NCI-H2107 treated with DMSO at 0.1 percent for 48 hours (cell line): Measurements from ENCODE around the gene TRAF3.

Experiments
- DNase-seq: peaks from one replicate; lab custom pipeline; 2025; ENCODE audit not compliant: unreplicated experiment; lab: John Stamatoyannopoulos, UW

TRAF3 gene

DNA sequence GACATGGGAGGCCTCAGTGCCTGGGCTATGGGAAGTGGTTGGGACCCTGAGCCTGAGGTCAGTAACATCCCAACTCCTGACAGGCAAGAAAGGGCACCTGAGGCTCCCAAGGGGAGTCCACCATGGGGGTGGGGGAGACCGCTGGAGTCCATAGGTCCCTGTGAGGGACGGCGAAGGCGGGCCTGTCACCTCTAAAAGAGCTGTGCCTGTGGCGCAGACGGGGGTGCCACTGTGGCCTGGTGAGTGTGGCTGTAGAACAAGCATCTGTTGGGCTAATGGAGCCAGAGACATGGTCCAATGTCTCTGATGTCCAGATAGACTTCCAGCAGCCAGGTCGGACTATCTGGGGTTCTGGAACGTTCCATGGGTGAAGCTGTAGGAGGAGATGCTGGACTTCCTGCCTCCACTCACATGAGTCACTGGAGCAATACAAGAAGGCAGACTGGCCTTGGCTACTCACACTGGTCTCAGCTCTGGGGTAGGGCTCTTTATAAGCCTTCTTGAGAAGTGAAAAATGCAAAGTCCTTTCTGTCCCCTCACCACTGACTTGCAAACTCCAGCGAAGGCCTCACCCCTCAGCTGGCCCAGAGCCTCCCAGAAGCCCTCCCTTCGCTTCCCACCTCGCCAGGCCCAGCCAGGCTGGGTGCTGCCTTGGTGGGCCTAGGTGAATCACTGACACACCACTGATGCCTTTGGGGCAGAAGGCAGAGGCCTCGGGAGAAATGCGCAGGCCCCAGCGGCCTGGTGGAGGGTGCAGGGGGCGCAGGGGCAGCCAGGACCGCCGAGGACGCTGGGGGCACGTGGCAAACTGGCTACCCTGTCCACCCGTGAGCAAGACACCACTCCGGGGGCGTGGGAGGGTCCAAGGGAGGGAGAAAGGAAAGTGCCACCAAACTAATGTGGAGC, 1.1 kb upstream of the TRAF3 start:
- DNase-seq: no peak

GRCh38 chr14:102777711-102778337, 575 bp downstream of the TRAF3 start:
- no peak for DNase-seq

DNA sequence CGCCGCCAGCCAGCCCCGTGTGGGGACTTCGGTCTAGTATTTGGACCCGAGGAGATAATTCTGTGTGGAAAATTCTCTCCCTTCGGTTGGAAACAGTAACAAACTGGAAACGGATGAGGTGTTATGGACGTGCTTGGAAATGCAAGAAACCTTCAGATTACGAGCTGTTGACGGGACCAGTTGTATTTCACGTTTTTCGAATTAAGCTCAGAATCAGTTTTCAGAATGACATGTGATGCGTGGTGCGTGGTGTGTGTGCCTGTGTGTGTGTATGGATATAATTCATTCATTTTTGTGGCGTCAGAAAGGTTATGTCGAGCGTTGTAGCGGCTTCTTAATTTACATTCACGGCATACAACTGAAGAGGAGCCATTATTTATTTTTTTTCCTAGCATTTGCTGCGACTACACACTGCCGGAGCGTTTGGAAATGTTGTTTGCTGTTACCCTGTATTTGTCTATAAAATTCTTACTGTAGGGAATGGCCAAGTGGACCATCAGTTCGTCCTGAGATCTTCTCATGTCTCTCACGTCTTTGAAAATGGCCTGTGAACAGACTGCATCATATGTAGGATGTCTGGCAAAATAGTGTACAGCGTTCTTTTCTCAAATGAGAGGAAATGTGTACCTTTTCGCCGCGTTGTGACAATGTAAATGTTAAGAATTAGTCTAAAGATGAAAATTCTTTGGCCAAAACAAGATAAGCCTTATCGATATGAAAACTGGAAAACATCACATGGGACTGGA, 1.3 kb downstream of the TRAF3 start:
- DNase-seq: peak; percentile 29

DNA sequence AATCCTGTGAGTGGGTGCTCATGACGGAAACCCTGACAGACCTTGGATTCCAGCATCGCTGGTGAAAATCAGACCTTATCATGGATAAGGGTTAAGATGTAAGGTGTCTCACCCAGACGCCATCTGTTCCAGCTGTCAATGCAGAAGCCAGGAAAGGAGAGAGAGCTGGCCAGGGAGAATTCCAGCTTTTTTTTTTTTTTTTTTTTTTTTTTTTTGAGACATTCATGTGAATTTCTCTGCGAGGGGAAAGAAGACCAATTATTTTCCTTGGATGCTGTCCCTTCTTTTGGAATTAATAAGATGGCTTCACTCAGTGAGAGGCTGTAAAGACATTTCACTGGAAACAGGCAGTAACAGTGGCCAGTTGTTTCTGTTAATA, 1.8 kb downstream of the TRAF3 start:
- no peak for DNase-seq

- DNase-seq: no peak
These were observed 2.5 kb downstream of the TRAF3 start for GRCh38 chr14:102779574-102780315.

- no peak for DNase-seq
These were observed 3.8 kb downstream of the TRAF3 start for GRCh38 chr14:102781063-102781462.

- no peak for DNase-seq
These were observed 5.7 kb downstream of the TRAF3 start for GRCh38 chr14:102782974-102783373.

- no peak for DNase-seq
These were observed 7.8 kb downstream of the TRAF3 start for GRCh38 chr14:102784892-102785594.

DNA sequence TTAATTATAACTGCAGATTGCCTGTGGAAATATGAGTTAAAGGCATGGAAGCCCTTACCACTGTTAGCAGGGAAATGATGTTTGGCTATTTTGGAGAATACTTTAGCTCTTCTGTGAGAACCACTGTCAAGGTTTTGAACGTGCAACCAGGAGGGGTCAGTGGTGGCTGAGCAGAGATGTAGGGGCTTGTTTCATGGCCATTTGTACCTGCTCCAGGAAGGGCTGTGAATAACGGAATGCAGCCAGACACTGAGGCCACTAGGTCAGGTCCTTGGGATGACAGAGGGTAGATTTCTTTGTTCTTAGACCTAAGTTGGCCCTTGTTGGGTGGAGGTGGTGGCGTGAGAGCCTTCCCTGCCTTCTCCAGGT, 8.3 kb downstream of the TRAF3 start:
- DNase-seq: no peak

GRCh38 chr14:102786768-102787167, 9.5 kb downstream of the TRAF3 start:
- no peak for DNase-seq

DNA sequence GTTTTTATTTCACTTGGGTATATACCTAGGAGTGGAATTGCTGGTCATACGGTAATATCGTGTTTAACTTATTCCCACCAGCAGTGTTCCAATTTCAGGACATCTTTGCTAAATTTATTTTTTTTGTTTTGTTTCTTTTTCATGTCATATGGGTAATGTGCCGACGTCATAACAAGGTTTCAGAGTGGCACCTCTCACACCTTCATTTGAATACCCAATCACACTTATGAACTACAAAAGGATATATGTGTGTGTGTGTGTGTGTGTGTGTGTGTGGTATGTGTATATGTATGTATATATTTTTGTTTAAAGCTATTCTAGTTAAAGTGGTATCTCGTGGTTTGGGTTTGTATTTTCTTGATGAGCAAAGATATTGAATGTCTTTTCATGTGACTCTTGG, 12.1 kb downstream of the TRAF3 start:
- DNase-seq: no peak

DNA sequence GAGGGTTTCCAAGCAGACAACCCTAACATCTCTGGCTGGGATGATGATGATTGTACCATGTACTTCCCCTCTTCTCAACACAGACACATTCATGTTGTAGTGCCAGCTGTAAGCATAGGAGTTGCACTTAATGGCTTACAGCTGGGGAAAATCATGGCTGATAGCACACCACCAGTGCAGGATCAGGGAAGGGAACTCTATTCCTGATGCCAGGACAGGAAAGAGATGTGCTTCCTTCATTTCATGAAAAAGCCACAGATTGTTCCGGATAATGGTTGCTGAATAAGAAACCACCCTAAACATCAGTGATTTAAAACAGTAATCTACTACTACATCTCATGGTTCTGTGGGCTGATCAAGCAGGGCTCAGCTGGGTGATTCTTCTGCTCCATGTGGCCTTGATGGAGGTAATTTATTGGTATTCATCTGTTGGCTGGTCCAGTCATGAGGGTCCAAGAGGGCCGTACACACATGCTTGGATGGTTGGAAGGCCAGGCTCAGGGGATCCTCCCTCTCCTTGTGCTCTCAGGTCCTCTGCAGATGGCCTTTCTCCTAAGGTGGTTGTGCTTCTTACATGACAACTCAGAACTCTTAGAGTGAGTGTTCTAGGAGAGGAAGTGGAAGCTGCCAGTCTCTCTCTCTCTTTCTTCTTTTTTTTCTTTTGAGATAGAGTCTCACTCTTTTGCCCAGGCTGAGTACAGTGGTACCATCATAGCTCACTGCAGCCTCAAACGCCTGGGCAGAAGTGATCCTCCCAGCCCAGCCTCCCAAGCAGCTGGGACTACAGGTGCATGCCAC, 16.5 kb downstream of the TRAF3 start:
- no peak for DNase-seq

DNA sequence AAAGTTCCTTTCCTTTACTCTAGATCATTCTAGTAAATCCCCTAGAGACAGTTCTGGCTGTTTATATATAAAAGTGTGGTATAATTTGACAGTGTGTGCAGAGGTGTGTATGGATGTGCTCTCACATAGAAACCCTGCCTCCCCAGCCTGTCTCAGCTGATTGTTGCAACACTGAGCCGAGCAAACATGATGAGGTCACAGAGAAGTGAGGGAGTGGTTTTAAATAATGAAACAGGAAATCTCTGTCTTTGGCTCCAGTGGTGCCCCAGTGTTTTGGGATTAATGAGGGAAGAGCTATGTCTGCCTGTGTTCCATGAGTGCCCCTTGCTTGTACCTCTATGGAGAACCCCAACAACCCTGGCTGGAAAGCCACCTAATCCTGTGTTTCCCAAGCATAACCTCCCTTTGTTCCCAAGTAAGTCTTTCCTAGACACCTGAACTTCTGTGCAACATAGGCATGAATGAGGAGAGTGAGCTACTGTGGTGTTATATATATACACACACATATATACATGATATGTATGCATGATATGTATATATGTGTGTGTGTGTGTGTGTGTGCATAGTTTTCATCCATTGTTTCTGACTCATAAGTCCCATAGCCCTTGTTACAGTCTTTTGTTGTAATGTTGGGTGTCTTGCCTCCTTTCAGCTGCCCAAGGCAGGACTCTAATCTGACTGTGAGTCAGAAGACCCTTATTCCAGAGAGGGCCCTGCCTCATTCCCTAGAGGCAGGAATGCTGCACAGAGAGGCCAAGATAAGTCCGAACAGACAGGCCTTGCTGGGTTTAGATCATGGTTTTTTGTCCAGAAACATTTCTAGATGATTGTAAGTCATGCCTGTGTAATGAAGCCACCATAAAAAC, 18.0 kb downstream of the TRAF3 start:
- DNase-seq: peak; percentile 61

DNA sequence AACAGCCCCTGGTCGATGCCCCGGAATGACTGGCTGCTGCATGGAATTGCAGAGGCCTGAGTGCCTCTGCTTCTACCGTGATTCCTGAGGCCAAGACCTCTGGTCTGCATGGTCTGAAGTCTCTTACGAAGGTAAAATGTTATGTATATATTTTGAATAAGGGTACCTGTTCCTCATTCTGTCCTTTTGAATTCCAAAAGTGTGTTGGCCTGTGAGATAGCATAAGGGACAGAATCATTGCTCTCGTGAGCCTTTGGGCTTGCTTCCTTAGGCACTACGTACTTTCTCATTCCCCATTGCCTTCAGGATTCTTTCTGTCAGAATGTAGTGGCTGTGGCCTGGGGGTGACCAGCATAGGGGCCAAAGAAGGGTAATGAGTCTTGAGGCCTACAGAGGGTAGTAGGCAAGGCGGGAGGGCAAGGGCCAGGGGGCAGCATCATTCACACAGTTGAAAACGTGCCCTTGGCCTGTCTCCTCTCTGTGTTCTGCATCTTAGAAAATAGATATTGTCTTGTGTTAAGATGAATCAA, 19.5 kb downstream of the TRAF3 start:
- no peak for DNase-seq

DNA sequence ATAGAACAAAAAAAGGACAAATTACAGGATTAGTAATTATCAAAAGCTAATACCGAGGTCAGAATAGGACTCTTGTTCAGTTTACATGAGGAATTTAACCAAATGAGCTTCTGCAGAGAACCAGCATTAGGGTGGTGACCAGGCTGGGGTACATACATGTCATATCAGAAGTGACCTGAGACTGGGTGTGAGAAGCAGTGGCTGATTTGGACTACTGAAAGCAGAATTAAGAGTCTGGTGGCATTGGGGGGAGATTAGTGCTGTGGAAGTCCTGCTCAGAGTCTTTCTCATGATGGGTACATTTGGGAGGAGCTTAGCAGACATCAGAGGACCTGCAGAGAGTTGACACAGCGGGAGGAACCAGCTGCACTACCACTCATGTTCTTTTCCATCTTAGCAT, 21.7 kb downstream of the TRAF3 start:
- DNase-seq: no peak

- no peak for DNase-seq
These were observed 22.7 kb downstream of the TRAF3 start for GRCh38 chr14:102799684-102800562.

DNA sequence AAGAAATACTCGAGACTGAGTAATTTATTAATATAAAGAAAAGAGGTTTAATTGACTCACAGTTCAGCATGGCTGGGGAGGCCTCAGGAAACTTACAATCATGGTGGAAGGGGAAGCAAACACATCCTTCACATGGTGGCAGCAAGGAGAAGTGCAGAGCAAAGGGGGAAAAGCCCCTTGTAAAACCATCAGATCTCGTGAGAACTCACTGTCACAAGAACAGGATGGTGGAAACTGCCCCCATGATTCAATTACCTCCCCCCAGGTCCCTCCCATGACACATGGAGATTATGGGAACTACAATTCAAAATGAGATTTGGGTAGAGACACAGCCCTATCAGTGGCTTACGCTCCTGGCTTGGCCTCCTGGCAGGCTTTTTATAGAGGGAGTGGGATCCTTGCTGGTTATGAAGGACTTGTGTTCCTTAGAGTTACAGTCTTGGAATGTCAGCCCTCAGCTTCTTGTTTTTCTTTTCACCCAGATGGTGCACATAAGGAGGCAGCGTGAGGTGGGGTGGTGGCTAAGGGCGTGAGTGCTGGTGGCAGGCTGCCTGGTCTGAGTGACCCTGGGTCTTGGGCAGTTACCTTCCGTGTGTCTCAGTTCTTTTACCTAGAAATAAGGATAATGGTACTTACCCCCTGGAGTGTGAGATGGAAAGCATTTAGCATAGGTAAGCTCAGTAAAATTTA, 25.7 kb downstream of the TRAF3 start:
- DNase-seq: no peak
